Measurements from ENCODE around the gene SLC15A1.

SLC15A1 gene

GRCh38 chr13:98706446-98707110 lies 45.9 kb downstream of the SLC15A1 start:
- Histone ChIP-seq H3K4me2 (no peak overlapping the region), H3K27me3 (ENCODE audit: insufficient read depth, low read depth) (no peaks in the 10 kb centered on the region), H3K9ac (no peak overlapping the region), H3K36me3 (ENCODE audit: insufficient read depth) (no peaks in the 10 kb centered on the region), H4K20me1 (ENCODE audit: insufficient read depth) (no peaks in the 10 kb centered on the region), H3K79me2 (ENCODE audit: insufficient read depth, low read depth) (no peaks in the 10 kb centered on the region), H3K4me3 (IDR thresholded peaks at IDR 0.05; ENCODE audit: insufficient read depth, low read depth, low read length) (no peak overlapping the region), H3K4me1 (ENCODE audit: low read depth, poor library complexity, severe bottlenecking) (no peaks in the 10 kb centered on the region), H2AFZ (ENCODE audit: low read depth) (no peak overlapping the region), H3K27ac (no peak overlapping the region)
- no peak for TF ChIP-seq CTCF (conservative IDR thresholded peaks at IDR 0.05; ENCODE audit: low read depth, low read length)

GRCh38 chr13:98697791-98698190 lies 54.7 kb downstream of the SLC15A1 start:
- no peaks in the 10 kb centered on the region for H3K27me3 ChIP-seq (ENCODE audit: insufficient read depth, low read depth)
- H3K9ac ChIP-seq: no peak overlapping the region
- no peak for TF ChIP-seq CTCF (conservative IDR thresholded peaks at IDR 0.05; ENCODE audit: low read depth, low read length)
- H3K4me1 ChIP-seq (ENCODE audit: low read depth, poor library complexity, severe bottlenecking): no peaks in the 10 kb centered on the region
- H3K79me2 ChIP-seq (ENCODE audit: insufficient read depth, low read depth): no peaks in the 10 kb centered on the region
- no peak overlapping the region for H3K4me3 ChIP-seq (IDR thresholded peaks at IDR 0.05; ENCODE audit: insufficient read depth, low read depth, low read length)
- H2AFZ ChIP-seq (ENCODE audit: low read depth): no peak overlapping the region
- H3K4me2 ChIP-seq: no peak overlapping the region
- H3K36me3 ChIP-seq (ENCODE audit: insufficient read depth): no peaks in the 10 kb centered on the region
- H3K27ac ChIP-seq: no peak overlapping the region
- no peaks in the 10 kb centered on the region for H4K20me1 ChIP-seq (ENCODE audit: insufficient read depth)

GRCh38 chr13:98693756-98694155 lies 58.7 kb downstream of the SLC15A1 start:
- H3K36me3 ChIP-seq (ENCODE audit: insufficient read depth): no peaks in the 10 kb centered on the region
- no peak overlapping the region for H3K27ac ChIP-seq
- H2AFZ ChIP-seq (ENCODE audit: low read depth): no peak overlapping the region
- no peaks in the 10 kb centered on the region for H3K27me3 ChIP-seq (ENCODE audit: insufficient read depth, low read depth)
- H3K4me2 ChIP-seq: no peak overlapping the region
- H3K9ac ChIP-seq: no peak overlapping the region
- no peaks in the 10 kb centered on the region for H3K79me2 ChIP-seq (ENCODE audit: insufficient read depth, low read depth)
- H3K4me1 ChIP-seq (ENCODE audit: low read depth, poor library complexity, severe bottlenecking): no peaks in the 10 kb centered on the region
- H4K20me1 ChIP-seq (ENCODE audit: insufficient read depth): no peaks in the 10 kb centered on the region
- no peak overlapping the region for H3K4me3 ChIP-seq (IDR thresholded peaks at IDR 0.05; ENCODE audit: insufficient read depth, low read depth, low read length)
- TF ChIP-seq CTCF (conservative IDR thresholded peaks at IDR 0.05; ENCODE audit: low read depth, low read length): no peak

GRCh38 chr13:98691360-98691759 lies 61.1 kb downstream of the SLC15A1 start:
- Histone ChIP-seq H2AFZ (ENCODE audit: low read depth) (no peak overlapping the region), H3K79me2 (ENCODE audit: insufficient read depth, low read depth) (no peaks in the 10 kb centered on the region), H3K36me3 (ENCODE audit: insufficient read depth) (no peaks in the 10 kb centered on the region), H3K27ac (no peak overlapping the region), H3K27me3 (ENCODE audit: insufficient read depth, low read depth) (no peaks in the 10 kb centered on the region), H4K20me1 (ENCODE audit: insufficient read depth) (no peaks in the 10 kb centered on the region), H3K4me3 (IDR thresholded peaks at IDR 0.05; ENCODE audit: insufficient read depth, low read depth, low read length) (no peak overlapping the region), H3K4me2 (no peak overlapping the region), H3K4me1 (ENCODE audit: low read depth, poor library complexity, severe bottlenecking) (peaks cover 7% of the 10 kb centered on the region), H3K9ac (no peak overlapping the region)
- TF ChIP-seq CTCF (conservative IDR thresholded peaks at IDR 0.05; ENCODE audit: low read depth, low read length): no peak

All from KMS-11 (cell line).